Activated CD8-positive, alpha-beta T cell treated with anti-CD3 and anti-CD28 coated beads for 36 hours (primary cell): ENCODE data around the gene PRAMEF11. TPM values are rescaled to one million over a fixed set of nuclear protein-coding genes. Genes with fewer than 3 reads are reported as not detected.

Experiments
- ATAC-seq: fragments of 200-7000 bp; cut with Tn5 transposase; one replicate; pipeline ENCODE4 v1.10.0; 2021; ENCODE audit warnings: mild to moderate bottlenecking, moderate library complexity
- CTCF ChIA-PET: fragments of 350-600 bp; sonication (Branson Sonifier 250); formaldehyde crosslinking; loops from one replicate; lab custom pipeline; 2021; ENCODE audit warnings: antibody characterized with exemption; lab: Charles Lee
- POLR2A ChIA-PET: fragments of 350-600 bp; sonication (Branson Sonifier 250); formaldehyde crosslinking; loops from one replicate; lab custom pipeline; 2021; ENCODE audit warnings: antibody characterized with exemption; lab: Charles Lee
- DNase-seq: peaks from one replicate; pipeline ENCODE4 v3.0.0-alpha.2; 2020
- H3K27ac Mint-ChIP-seq: one replicate; pipeline ENCODE4 v1.8.0; 2021; ENCODE audit warnings: mild to moderate bottlenecking, mixed read lengths
- H3K27me3 Mint-ChIP-seq: one replicate; pipeline ENCODE4 v1.8.0; 2021; ENCODE audit warnings: mixed read lengths
- H3K36me3 Mint-ChIP-seq: one replicate; pipeline ENCODE4 v1.8.0; 2021; ENCODE audit warnings: low read depth, mixed read lengths
- H3K4me1 Mint-ChIP-seq: one replicate; pipeline ENCODE4 v1.8.0; 2021; ENCODE audit warnings: low read depth, mixed read lengths
- H3K4me3 Mint-ChIP-seq: one replicate; pipeline ENCODE4 v1.8.0; 2021; ENCODE audit warnings: mild to moderate bottlenecking, moderate library complexity, mixed read lengths
- H3K9me3 Mint-ChIP-seq: one replicate; pipeline ENCODE4 v1.8.0; 2021; ENCODE audit warnings: mixed read lengths
- intact Hi-C: fragments of 100-400 bp; cut with micrococcal nuclease; formaldehyde crosslinking; loops from one replicate; pipeline ENCODE4 v1.10.0; 2022
- total RNA-seq, 2 experiments: library from RNA; stranded (reverse); gene quantifications; one replicate each; pipeline ENCODE4 v1.2.3, GENCODE V29; 2021
- TF ChIP-seq, protein P1 (sequence below): fragments of 200-600 bp; IDR thresholded peaks from one replicate; pipeline ENCODE4 v1.8.0; 2022; ENCODE audit warnings: antibody characterized with exemption, mild to moderate bottlenecking

PRAMEF11 gene
- total RNA-seq, 2 experiments from 2014 or later: not detected

DNA sequence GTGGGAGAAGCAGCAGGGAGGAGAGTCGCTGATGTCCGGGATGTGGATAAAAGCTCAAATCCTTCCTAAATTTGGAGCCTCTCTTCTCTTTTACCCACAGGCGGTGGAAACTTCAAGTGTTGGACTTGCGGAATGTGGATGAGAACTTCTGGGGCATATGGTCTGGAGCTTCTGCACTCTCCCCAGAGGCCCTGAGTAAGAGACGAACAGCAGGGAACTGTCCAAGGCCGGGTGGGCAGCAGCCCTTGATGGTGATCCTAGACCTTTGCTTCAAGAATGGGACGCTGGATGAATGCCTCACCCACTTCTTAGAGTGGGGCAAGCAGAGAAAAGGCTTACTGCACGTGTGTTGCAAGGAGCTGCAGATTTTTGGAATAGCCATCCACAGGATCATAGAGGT, 55.8 kb downstream of the PRAMEF11 start:
- POLR2A ChIA-PET: no interaction called here
- intact Hi-C loops: no loop called here
- CTCF ChIA-PET: no interaction called here
- H3K4me1 Mint-ChIP-seq: no peaks in the 10 kb centered on the region
- DNase-seq (no peak), ATAC-seq (no peak)
- H3K36me3 Mint-ChIP-seq: no peaks in the 10 kb centered on the region
- no peak overlapping the region for H3K4me3 Mint-ChIP-seq
- TF ChIP-seq, protein P1, sequence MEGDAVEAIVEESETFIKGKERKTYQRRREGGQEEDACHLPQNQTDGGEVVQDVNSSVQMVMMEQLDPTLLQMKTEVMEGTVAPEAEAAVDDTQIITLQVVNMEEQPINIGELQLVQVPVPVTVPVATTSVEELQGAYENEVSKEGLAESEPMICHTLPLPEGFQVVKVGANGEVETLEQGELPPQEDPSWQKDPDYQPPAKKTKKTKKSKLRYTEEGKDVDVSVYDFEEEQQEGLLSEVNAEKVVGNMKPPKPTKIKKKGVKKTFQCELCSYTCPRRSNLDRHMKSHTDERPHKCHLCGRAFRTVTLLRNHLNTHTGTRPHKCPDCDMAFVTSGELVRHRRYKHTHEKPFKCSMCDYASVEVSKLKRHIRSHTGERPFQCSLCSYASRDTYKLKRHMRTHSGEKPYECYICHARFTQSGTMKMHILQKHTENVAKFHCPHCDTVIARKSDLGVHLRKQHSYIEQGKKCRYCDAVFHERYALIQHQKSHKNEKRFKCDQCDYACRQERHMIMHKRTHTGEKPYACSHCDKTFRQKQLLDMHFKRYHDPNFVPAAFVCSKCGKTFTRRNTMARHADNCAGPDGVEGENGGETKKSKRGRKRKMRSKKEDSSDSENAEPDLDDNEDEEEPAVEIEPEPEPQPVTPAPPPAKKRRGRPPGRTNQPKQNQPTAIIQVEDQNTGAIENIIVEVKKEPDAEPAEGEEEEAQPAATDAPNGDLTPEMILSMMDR: no peak
- no peak overlapping the region for H3K27ac Mint-ChIP-seq
- peaks cover 6% of the 10 kb centered on the region for H3K27me3 Mint-ChIP-seq
- no peaks in the 10 kb centered on the region for H3K9me3 Mint-ChIP-seq

DNA sequence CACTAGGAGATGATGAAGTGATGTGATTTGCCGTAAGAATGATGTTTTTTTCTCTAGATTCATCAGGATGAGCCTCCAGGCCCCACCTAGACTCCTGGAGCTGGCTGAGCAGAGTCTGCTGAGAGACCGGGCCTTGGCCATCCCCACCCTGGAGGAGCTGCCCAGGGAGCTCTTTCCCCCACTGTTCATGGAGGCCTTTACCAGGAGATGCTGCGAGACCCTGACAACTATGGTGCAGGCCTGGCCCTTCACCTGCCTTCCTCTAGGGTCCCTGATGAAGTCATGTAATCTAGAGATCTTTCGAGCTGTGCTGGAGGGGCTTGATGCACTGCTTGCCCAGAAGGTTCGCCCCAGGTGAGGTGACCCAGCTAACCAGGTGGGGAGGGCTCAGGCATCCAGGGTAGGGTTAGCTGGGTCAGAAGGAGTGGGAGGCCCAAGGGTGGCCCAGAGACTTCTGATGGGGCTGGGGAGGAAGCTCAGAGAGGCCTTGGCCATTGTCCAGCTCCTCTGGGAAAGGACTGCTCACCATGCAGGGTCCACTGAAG, 56.3 kb downstream of the PRAMEF11 start:
- ATAC-seq (no peak), DNase-seq (no peak)
- intact Hi-C loops: no loop called here
- TF ChIP-seq, protein P1: no peak
- ChIA-PET POLR2A (no interaction called here), CTCF (no interaction called here)
- Mint-ChIP-seq H3K4me1 (no peaks in the 10 kb centered on the region), H3K9me3 (no peaks in the 10 kb centered on the region), H3K36me3 (no peaks in the 10 kb centered on the region), H3K27me3 (peaks cover 12% of the 10 kb centered on the region), H3K4me3 (no peak overlapping the region), H3K27ac (no peak overlapping the region)

Other genes starting within 250 kb of the PRAMEF11 start
- gene DHRS3, start 213.2 kb downstream of the PRAMEF11 start, total RNA-seq: 100 to 1,000 TPM; 129 to 135 TPM
- gene AADACL4, start 187.3 kb downstream of the PRAMEF11 start, total RNA-seq: not detected
- gene AADACL3, start 115.3 kb downstream of the PRAMEF11 start, total RNA-seq: not detected
- not detected for gene CFAP107, start 85.2 kb downstream of the PRAMEF11 start, total RNA-seq
- not detected for gene PRAMEF12, start 57.7 kb downstream of the PRAMEF11 start, total RNA-seq
- gene PRAMEF1, start 40.0 kb downstream of the PRAMEF11 start, total RNA-seq: not detected
- gene HNRNPCL1, start 17.3 kb upstream of the PRAMEF11 start, total RNA-seq: not detected
- not detected for gene PRAMEF2, start 25.7 kb upstream of the PRAMEF11 start, total RNA-seq
- not detected for gene PRAMEF4, start 54.8 kb upstream of the PRAMEF11 start, total RNA-seq
- not detected for gene PRAMEF10, start 66.9 kb upstream of the PRAMEF11 start, total RNA-seq
- gene PRAMEF7, start 85.2 kb upstream of the PRAMEF11 start, total RNA-seq: not detected
- gene PRAMEF6, start 116.2 kb upstream of the PRAMEF11 start, total RNA-seq: not detected
- gene PRAMEF27, start 225.2 kb upstream of the PRAMEF11 start, total RNA-seq: not detected
- not detected for gene HNRNPCL3, start 229.4 kb upstream of the PRAMEF11 start, total RNA-seq
- gene PRAMEF25, start 239.4 kb upstream of the PRAMEF11 start, total RNA-seq: not detected